NCI-H146 treated with DMSO at 0.1 percent for 48 hours (cell line): ENCODE data around the gene TEX22.
A peak's percentile ranks its signal among the peaks of the same experiment; 100 is the strongest.

Experiments
- DNase-seq: peaks from one replicate; lab custom pipeline; 2025; ENCODE audit not compliant: unreplicated experiment; lab: John Stamatoyannopoulos, UW

The TEX22 gene

GRCh38 chr14:105398726-105399465 lies 558 bp downstream of the TEX22 start:
- peak; percentile 61 for DNase-seq

- DNase-seq: no peak
Observed at GRCh38 chr14:105399466-105399775, 1.1 kb downstream of the TEX22 start.

- no peak for DNase-seq
Observed at GRCh38 chr14:105400016-105400415, 1.7 kb downstream of the TEX22 start.

- DNase-seq: no peak
Observed at GRCh38 chr14:105401699-105402098, 3.4 kb downstream of the TEX22 start.

GRCh38 chr14:105408592-105408991 lies 10.3 kb downstream of the TEX22 start:
- no peak for DNase-seq

GRCh38 chr14:105409364-105409763 lies 11.0 kb downstream of the TEX22 start:
- DNase-seq: no peak

- DNase-seq: no peak
Observed at GRCh38 chr14:105410642-105411016, 12.3 kb downstream of the TEX22 start.

- DNase-seq: peak; percentile 43
Observed at GRCh38 chr14:105411017-105411941, 12.9 kb downstream of the TEX22 start.

- DNase-seq: no peak
Observed at GRCh38 chr14:105411985-105412770, 13.8 kb downstream of the TEX22 start.

GRCh38 chr14:105412771-105413543 lies 14.6 kb downstream of the TEX22 start:
- peak; percentile 62 for DNase-seq

- no peak for DNase-seq
Observed at GRCh38 chr14:105413544-105413886, 15.2 kb downstream of the TEX22 start.

- DNase-seq: peak; percentile 62
Observed at GRCh38 chr14:105414456-105415371, 16.4 kb downstream of the TEX22 start.

GRCh38 chr14:105415481-105416428 lies 17.4 kb downstream of the TEX22 start:
- DNase-seq: no peak

- no peak for DNase-seq
Observed at GRCh38 chr14:105416671-105417070, 18.3 kb downstream of the TEX22 start.

- DNase-seq: no peak
Observed at GRCh38 chr14:105417690-105418121, 19.4 kb downstream of the TEX22 start.

- DNase-seq: peak; percentile 47
Observed at GRCh38 chr14:105418269-105419194, 20.2 kb downstream of the TEX22 start.
